Measurements from ENCODE around the gene MIA.
A peak's percentile ranks its signal among the peaks of the same experiment; 100 is the strongest.

Gene MIA

GRCh38 chr19:40745402-40745780, 29.9 kb upstream of the MIA start:
- Histone ChIP-seq H3K4me3 (replicated peaks; ENCODE audit: low read depth, low read length) (no peak overlapping the region), H3K36me3 (ENCODE audit: control insufficient read depth, insufficient read depth, low read length) (peaks cover 6% of the 10 kb centered on the region; the same call in 1 of the 2 replicates), H3K27me3 (replicated peaks; ENCODE audit: control insufficient read depth, insufficient read depth, low read length) (no peaks in the 10 kb centered on the region)
- DNase-seq (ENCODE audit: extremely low read depth, insufficient read length) = no peak
- no peak for TF ChIP-seq CTCF (IDR thresholded peaks at IDR 0.05; ENCODE audit: insufficient read depth, low read length, poor library complexity, severe bottlenecking)

- TF ChIP-seq CTCF (IDR thresholded peaks at IDR 0.05; ENCODE audit: insufficient read depth, low read length, poor library complexity, severe bottlenecking) = no peak
- no peak overlapping the region for H3K4me3 ChIP-seq (replicated peaks; ENCODE audit: low read depth, low read length)
- DNase-seq (ENCODE audit: extremely low read depth, insufficient read length) = no peak
- H3K36me3 ChIP-seq (ENCODE audit: control insufficient read depth, insufficient read depth, low read length) = peaks cover 2% of the 10 kb centered on the region
- no peaks in the 10 kb centered on the region for H3K27me3 ChIP-seq (replicated peaks; ENCODE audit: control insufficient read depth, insufficient read depth, low read length)
These were observed 27.8 kb upstream of the MIA start for GRCh38 chr19:40747536-40747935.

- DNase-seq (ENCODE audit: extremely low read depth, insufficient read length) = peak; percentile 100
- TF ChIP-seq CTCF (IDR thresholded peaks at IDR 0.05; ENCODE audit: insufficient read depth, low read length, poor library complexity, severe bottlenecking) = no peak
- peak within 1 kb of the TSS; percentile 95 for H3K4me3 ChIP-seq (replicated peaks; ENCODE audit: low read depth, low read length)
- peaks cover under 1% of the 10 kb centered on the region for H3K36me3 ChIP-seq (ENCODE audit: control insufficient read depth, insufficient read depth, low read length)
- H3K27me3 ChIP-seq (replicated peaks; ENCODE audit: control insufficient read depth, insufficient read depth, low read length) = no peaks in the 10 kb centered on the region
These were observed 25.1 kb upstream of the MIA start, which contains the start of gene ACTMAP for GRCh38 chr19:40750058-40750873. TSS of gene ACTMAP (minus strand) at chr19:40750477. CDS start at chr19:40749803, 674 bp downstream.

- Histone ChIP-seq H3K36me3 (ENCODE audit: control insufficient read depth, insufficient read depth, low read length) (peaks cover 6% of the 10 kb centered on the region), H3K4me3 (replicated peaks; ENCODE audit: low read depth, low read length) (peak within 1 kb of the TSS; percentile 95), H3K27me3 (replicated peaks; ENCODE audit: control insufficient read depth, insufficient read depth, low read length) (no peaks in the 10 kb centered on the region)
- DNase-seq (ENCODE audit: extremely low read depth, insufficient read length) = no peak
- no peak for TF ChIP-seq CTCF (IDR thresholded peaks at IDR 0.05; ENCODE audit: insufficient read depth, low read length, poor library complexity, severe bottlenecking)
These were observed 24.3 kb upstream of the MIA start, which contains the start of gene SNRPA for GRCh38 chr19:40750874-40751537. TSS of gene SNRPA (plus strand) at chr19:40751203. CDS start at chr19:40751409, 206 bp downstream.

- Histone ChIP-seq H3K4me3 (replicated peaks; ENCODE audit: low read depth, low read length) (peak overlapping the region; percentile 95), H3K36me3 (ENCODE audit: control insufficient read depth, insufficient read depth, low read length) (peaks cover 15% of the 10 kb centered on the region), H3K27me3 (replicated peaks; ENCODE audit: control insufficient read depth, insufficient read depth, low read length) (no peaks in the 10 kb centered on the region)
- DNase-seq (ENCODE audit: extremely low read depth, insufficient read length) = no peak
- TF ChIP-seq CTCF (IDR thresholded peaks at IDR 0.05; ENCODE audit: insufficient read depth, low read length, poor library complexity, severe bottlenecking) = no peak
These were observed 23.0 kb upstream of the MIA start for GRCh38 chr19:40752257-40752781.

Measured in GM06990 (cell line).